Fibroblast of skin of scalp (primary cell): ENCODE measurements around the gene PTP4A1.

Experiments used
- DNase-seq: peaks from one replicate; pipeline ENCODE4 v3.0.0-alpha.2; 2013

The PTP4A1 gene

GRCh38 chr6:63556369-63556768, 15.9 kb upstream of the PTP4A1 start:
- DNase-seq: no peak

GRCh38 chr6:63558278-63558677, 14.0 kb upstream of the PTP4A1 start:
- DNase-seq: no peak

GRCh38 chr6:63560801-63561287, 11.4 kb upstream of the PTP4A1 start:
- peak; percentile 18 for DNase-seq

- no peak for DNase-seq
These were observed 11.0 kb upstream of the PTP4A1 start for GRCh38 chr6:63561288-63561687.

- no peak for DNase-seq
These were observed 9.0 kb upstream of the PTP4A1 start for GRCh38 chr6:63563235-63563634.

GRCh38 chr6:63565058-63565726, 7.1 kb upstream of the PTP4A1 start:
- DNase-seq: no peak

GRCh38 chr6:63565727-63566596, 6.3 kb upstream of the PTP4A1 start:
- DNase-seq: peak; percentile 67

GRCh38 chr6:63567966-63568365, 4.3 kb upstream of the PTP4A1 start:
- no peak for DNase-seq

GRCh38 chr6:63571361-63572043, 778 bp upstream of the PTP4A1 start:
- peak; percentile 52 for DNase-seq

- no peak for DNase-seq
These were observed 431 bp downstream of the PTP4A1 start for GRCh38 chr6:63572747-63573075.

GRCh38 chr6:63573076-63573898, 1.0 kb downstream of the PTP4A1 start:
- DNase-seq: peak; percentile 63

- DNase-seq: peak; percentile 63
These were observed 1.7 kb downstream of the PTP4A1 start for GRCh38 chr6:63573899-63574553.

- DNase-seq: no peak
These were observed 2.2 kb downstream of the PTP4A1 start for GRCh38 chr6:63574554-63574900.

GRCh38 chr6:63576147-63576772, 4.0 kb downstream of the PTP4A1 start:
- DNase-seq: no peak

- no peak for DNase-seq
These were observed 4.9 kb downstream of the PTP4A1 start for GRCh38 chr6:63576985-63577712.

GRCh38 chr6:63578757-63579156, 6.5 kb downstream of the PTP4A1 start:
- DNase-seq: no peak

- DNase-seq: no peak
These were observed 7.8 kb downstream of the PTP4A1 start for GRCh38 chr6:63579937-63580703.

GRCh38 chr6:63580704-63580961, 8.4 kb downstream of the PTP4A1 start:
- DNase-seq: no peak

- no peak for DNase-seq
These were observed 9.2 kb downstream of the PTP4A1 start for GRCh38 chr6:63581355-63582013.
